ENCODE data around the gene ADGRL1.

ADGRL1 gene

GRCh38 chr19:14149509-14149994, 56.4 kb downstream of the ADGRL1 start:
- TF ChIP-seq REST (IDR thresholded peaks at IDR 0.05; ENCODE audit: low read depth) = no peak

- TF ChIP-seq CREB1 (IDR thresholded peaks at IDR 0.05; ENCODE audit: low read depth) (no peak), EP300 (IDR thresholded peaks at IDR 0.05; ENCODE audit: borderline replicate concordance) (no peak), ZBTB7A (IDR thresholded peaks at IDR 0.05; ENCODE audit: low read depth) (no peak), EGR1 (IDR thresholded peaks at IDR 0.05) (no peak), YY1 (IDR thresholded peaks at IDR 0.05; ENCODE audit: low read depth) (no peak), REST (IDR thresholded peaks at IDR 0.05; ENCODE audit: low read depth) (no peak), TAF1 (IDR thresholded peaks at IDR 0.05; ENCODE audit: low read depth) (no peak), FOXM1 (IDR thresholded peaks at IDR 0.05; ENCODE audit: borderline replicate concordance, low read depth) (no peak), CEBPB (IDR thresholded peaks at IDR 0.05) (no peak), RAD21 (IDR thresholded peaks at IDR 0.05; ENCODE audit: low read depth) (no peak), TEAD4 (IDR thresholded peaks at IDR 0.05) (no peak), NFIC (IDR thresholded peaks at IDR 0.05) (no peak), TCF12 (IDR thresholded peaks at IDR 0.05; ENCODE audit: low read depth) (no peak)
- TF ChIP-seq, protein P1, sequence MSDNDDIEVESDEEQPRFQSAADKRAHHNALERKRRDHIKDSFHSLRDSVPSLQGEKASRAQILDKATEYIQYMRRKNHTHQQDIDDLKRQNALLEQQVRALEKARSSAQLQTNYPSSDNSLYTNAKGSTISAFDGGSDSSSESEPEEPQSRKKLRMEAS (IDR thresholded peaks at IDR 0.05) = no peak
- TF ChIP-seq, protein P2, sequence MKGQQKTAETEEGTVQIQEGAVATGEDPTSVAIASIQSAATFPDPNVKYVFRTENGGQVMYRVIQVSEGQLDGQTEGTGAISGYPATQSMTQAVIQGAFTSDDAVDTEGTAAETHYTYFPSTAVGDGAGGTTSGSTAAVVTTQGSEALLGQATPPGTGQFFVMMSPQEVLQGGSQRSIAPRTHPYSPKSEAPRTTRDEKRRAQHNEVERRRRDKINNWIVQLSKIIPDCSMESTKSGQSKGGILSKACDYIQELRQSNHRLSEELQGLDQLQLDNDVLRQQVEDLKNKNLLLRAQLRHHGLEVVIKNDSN (IDR thresholded peaks at IDR 0.05) = no peak
These were observed 57.1 kb downstream of the ADGRL1 start for GRCh38 chr19:14148751-14149410.

GRCh38 chr19:14147797-14148605, 58.0 kb downstream of the ADGRL1 start:
- TF ChIP-seq, protein P1 (IDR thresholded peaks at IDR 0.05) = no peak
- TF ChIP-seq EP300 (IDR thresholded peaks at IDR 0.05; ENCODE audit: borderline replicate concordance) = no peak
- no peak for TF ChIP-seq YY1 (IDR thresholded peaks at IDR 0.05; ENCODE audit: low read depth)
- peak; percentile 40; the same call in 1 of the 2 replicates for TF ChIP-seq RAD21 (IDR thresholded peaks at IDR 0.05; ENCODE audit: low read depth)

DNA sequence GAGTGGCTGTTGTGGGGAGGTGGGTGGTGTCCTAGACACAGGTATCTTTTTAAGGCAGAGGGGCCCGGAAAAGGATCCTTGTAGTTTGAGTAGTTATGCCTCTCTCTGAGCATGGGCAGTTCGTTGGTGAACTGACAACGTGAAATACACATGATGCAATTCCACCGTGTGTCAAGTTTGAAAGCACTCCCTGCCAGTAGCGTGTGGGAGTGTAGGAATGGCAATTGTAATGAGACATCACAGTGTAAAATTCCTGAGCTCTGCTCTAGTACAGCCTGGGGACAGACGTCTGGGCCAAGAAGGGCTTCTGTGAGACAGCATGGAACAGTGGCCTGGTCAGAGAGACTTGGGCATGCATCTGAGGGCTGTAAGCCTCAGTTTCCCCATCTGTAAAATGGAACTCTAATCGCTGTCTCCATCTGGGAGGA, 59.2 kb downstream of the ADGRL1 start:
- TF ChIP-seq EP300 (IDR thresholded peaks at IDR 0.05; ENCODE audit: borderline replicate concordance) (no peak), EGR1 (IDR thresholded peaks at IDR 0.05) (no peak)

DNA sequence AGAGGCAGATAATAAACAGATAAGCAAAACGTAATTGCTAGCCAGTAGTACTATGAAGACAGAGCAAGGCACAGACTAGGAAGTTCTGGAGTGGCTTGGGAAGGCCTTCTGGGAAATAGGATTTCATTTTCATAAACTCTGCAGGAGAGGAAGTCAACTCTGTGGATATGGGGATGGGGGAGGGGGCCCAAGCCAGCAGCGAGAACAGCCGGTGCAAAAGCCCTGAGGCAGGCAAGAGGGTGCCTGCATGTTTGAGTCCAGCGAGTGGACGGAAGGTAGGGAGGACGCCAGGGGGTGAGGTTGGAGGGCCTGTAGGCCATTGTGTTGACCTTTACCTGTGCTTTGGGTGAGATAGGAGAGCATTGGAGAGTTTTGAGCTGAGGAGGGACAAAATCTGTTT, 60.6 kb downstream of the ADGRL1 start:
- no peak for TF ChIP-seq CREB1 (IDR thresholded peaks at IDR 0.05; ENCODE audit: low read depth)

- no peak for TF ChIP-seq EGR1 (IDR thresholded peaks at IDR 0.05)
- no peak for TF ChIP-seq FOXM1 (IDR thresholded peaks at IDR 0.05; ENCODE audit: borderline replicate concordance, low read depth)
- no peak for TF ChIP-seq REST (IDR thresholded peaks at IDR 0.05; ENCODE audit: low read depth)
- TF ChIP-seq TEAD4 (IDR thresholded peaks at IDR 0.05) = no peak
- no peak for TF ChIP-seq TCF12 (IDR thresholded peaks at IDR 0.05; ENCODE audit: low read depth)
- TF ChIP-seq YY1 (IDR thresholded peaks at IDR 0.05; ENCODE audit: low read depth) = no peak
- no peak for TF ChIP-seq CEBPB (IDR thresholded peaks at IDR 0.05)
- TF ChIP-seq NFIC (IDR thresholded peaks at IDR 0.05) = no peak
- no peak for TF ChIP-seq CREB1 (IDR thresholded peaks at IDR 0.05; ENCODE audit: low read depth)
- TF ChIP-seq EP300 (IDR thresholded peaks at IDR 0.05; ENCODE audit: borderline replicate concordance) = no peak
- no peak for TF ChIP-seq RAD21 (IDR thresholded peaks at IDR 0.05; ENCODE audit: low read depth)
- TF ChIP-seq TAF1 (IDR thresholded peaks at IDR 0.05; ENCODE audit: low read depth) = no peak
- TF ChIP-seq, protein P1 (IDR thresholded peaks at IDR 0.05) = no peak
- no peak for TF ChIP-seq ZBTB7A (IDR thresholded peaks at IDR 0.05; ENCODE audit: low read depth)
These were observed 63.4 kb downstream of the ADGRL1 start for GRCh38 chr19:14142262-14143190.
